H9 (cell line): ENCODE data around the gene CSAD. TPM values are rescaled to one million over a fixed set of nuclear protein-coding genes. Genes with fewer than 3 reads are reported as not detected.

ENCODE experiments used
- DNase-seq: peaks from one replicate; pipeline ENCODE4 v3.0.0-alpha.2; 2017
- H2AFZ ChIP-seq: one replicate; pipeline ENCODE4 v1.6.1; 2013; ENCODE audit warnings: mild to moderate bottlenecking, low read length, control low read depth, moderate library complexity
- H2AK5ac ChIP-seq: 2 replicates; pipeline ENCODE4 v1.6.1; 2013; ENCODE audit warnings: low read length, control low read depth, mixed read lengths; ENCODE audit not compliant: insufficient read length
- H2BK120ac ChIP-seq: one replicate; pipeline ENCODE4 v1.6.1; 2013; ENCODE audit warnings: low read depth, mild to moderate bottlenecking, low read length, control low read depth, inconsistent platforms; ENCODE audit not compliant: poor library complexity, severe bottlenecking
- H2BK12ac ChIP-seq: 2 replicates; pipeline ENCODE4 v1.6.1; 2013; ENCODE audit warnings: low read length, control low read depth, mixed read lengths, low read depth; ENCODE audit not compliant: insufficient read length
- H2BK15ac ChIP-seq: 2 replicates; pipeline ENCODE4 v1.6.1; 2013; ENCODE audit warnings: low read depth, low read length, control low read depth
- H2BK20ac ChIP-seq: one replicate; pipeline ENCODE4 v1.6.1; 2013; ENCODE audit warnings: low read depth, mild to moderate bottlenecking, low read length, control low read depth, inconsistent platforms; ENCODE audit not compliant: poor library complexity, severe bottlenecking
- H2BK5ac ChIP-seq: 2 replicates; pipeline ENCODE4 v1.6.1; 2013; ENCODE audit warnings: low read length, control low read depth, mixed read lengths; ENCODE audit not compliant: insufficient read length
- H3K14ac ChIP-seq: 2 replicates; pipeline ENCODE4 v1.6.1; 2013; ENCODE audit warnings: low read length, control low read depth; ENCODE audit not compliant: insufficient read depth
- H3K18ac ChIP-seq: 2 replicates; pipeline ENCODE4 v1.6.1; 2013; ENCODE audit warnings: low read depth, mild to moderate bottlenecking, mixed read lengths, low read length, control low read depth; ENCODE audit not compliant: insufficient read length
- H3K23ac ChIP-seq: 2 replicates; pipeline ENCODE4 v1.6.1; 2013; ENCODE audit warnings: low read length, control low read depth, mixed read lengths, low read depth; ENCODE audit not compliant: insufficient read length
- H3K23me2 ChIP-seq: 2 replicates; pipeline ENCODE4 v1.6.1; 2013; ENCODE audit warnings: low read depth, mild to moderate bottlenecking, mixed read lengths, low read length, control low read depth; ENCODE audit not compliant: insufficient read length, poor library complexity, severe bottlenecking
- H3K27ac ChIP-seq: 2 replicates; pipeline ENCODE4 v1.5.1; 2013; ENCODE audit warnings: low read length, control low read depth, mixed read lengths, low read depth; ENCODE audit not compliant: insufficient read length
- H3K27me3 ChIP-seq: 2 replicates; pipeline ENCODE4 v1.6.1; 2013; ENCODE audit warnings: low read length, control low read depth, inconsistent platforms; ENCODE audit not compliant: insufficient read depth
- H3K4ac ChIP-seq: 2 replicates; pipeline ENCODE4 v1.6.1; 2013; ENCODE audit warnings: low read depth, mild to moderate bottlenecking, control low read depth, inconsistent platforms, low read length, moderate library complexity
- H3K4me1 ChIP-seq: 2 replicates; pipeline ENCODE4 v1.6.1; 2013; ENCODE audit warnings: low read length, control low read depth, inconsistent platforms; ENCODE audit not compliant: insufficient read depth
- H3K4me2 ChIP-seq: 2 replicates; pipeline ENCODE4 v1.6.1; 2013; ENCODE audit warnings: low read length, control low read depth, mixed read lengths; ENCODE audit not compliant: insufficient read length, insufficient read depth
- H3K56ac ChIP-seq: 2 replicates; pipeline ENCODE4 v1.6.1; 2013; ENCODE audit warnings: low read depth, mild to moderate bottlenecking, mixed read lengths, low read length, control low read depth; ENCODE audit not compliant: insufficient read length
- H3K79me1 ChIP-seq: 2 replicates; pipeline ENCODE4 v1.6.1; 2013; ENCODE audit warnings: low read depth, mild to moderate bottlenecking, moderate library complexity, low read length, control low read depth, inconsistent platforms; ENCODE audit not compliant: insufficient read depth, poor library complexity, severe bottlenecking
- H3K79me2 ChIP-seq: 2 replicates; pipeline ENCODE4 v1.6.1; 2013; ENCODE audit warnings: low read length, control low read depth, inconsistent platforms; ENCODE audit not compliant: insufficient read depth
- H3K9ac ChIP-seq: 2 replicates; pipeline ENCODE4 v1.6.1; 2013; ENCODE audit warnings: low read length, control low read depth, mixed read lengths; ENCODE audit not compliant: insufficient read length; ENCODE audit errors: extremely low read depth
- H3K9me3 ChIP-seq: one replicate; pipeline ENCODE4 v1.6.1; 2013; ENCODE audit warnings: low read depth, low read length, inconsistent platforms; ENCODE audit not compliant: control insufficient read depth
- H3T11ph ChIP-seq: one replicate; pipeline ENCODE4 v1.6.1; 2013; ENCODE audit warnings: mild to moderate bottlenecking, low read length, control low read depth, inconsistent platforms
- H4K20me1 ChIP-seq: one replicate; pipeline ENCODE4 v1.6.1; 2013; ENCODE audit not compliant: control insufficient read depth, insufficient read length, insufficient read depth
- H4K5ac ChIP-seq: 2 replicates; pipeline ENCODE4 v1.6.1; 2013; ENCODE audit warnings: low read depth, mild to moderate bottlenecking, mixed read lengths, low read length, control low read depth; ENCODE audit not compliant: insufficient read length
- H4K8ac ChIP-seq: replicated peaks from 2 replicates; pipeline ENCODE4 v1.6.1; 2013; ENCODE audit warnings: low read length, control low read depth, mixed read lengths, low read depth; ENCODE audit not compliant: insufficient read length
- H4K91ac ChIP-seq: 2 replicates; pipeline ENCODE4 v1.6.1; 2013; ENCODE audit warnings: low read depth, mild to moderate bottlenecking, moderate library complexity, mixed read lengths, low read length, control low read depth; ENCODE audit not compliant: insufficient read length
- H3K27ac Mint-ChIP-seq, 3 experiments: 2 replicates in 2 of 3; 3 replicates in 1 of 3; pipeline ENCODE4 v1.8.0; 2020 to 2021; ENCODE audit warnings: mixed read lengths in 3 of 3, mild to moderate bottlenecking in 1 of 3, moderate library complexity in 1 of 3
- H3K27me3 Mint-ChIP-seq: 2 replicates; pipeline ENCODE4 v1.8.0; 2021; ENCODE audit warnings: low read depth, mild to moderate bottlenecking, moderate library complexity, mixed read lengths
- H3K36me3 Mint-ChIP-seq, 3 experiments: 2 replicates in 2 of 3; 3 replicates in 1 of 3; pipeline ENCODE4 v1.8.0; 2020 to 2021; ENCODE audit warnings: low read depth in 3 of 3, mixed read lengths in 3 of 3; ENCODE audit not compliant: insufficient read depth in 1 of 3
- H3K4me1 Mint-ChIP-seq, 2 experiments: 2 replicates each; pipeline ENCODE4 v1.8.0; 2020; ENCODE audit warnings: mixed read lengths in 2 of 2
- H3K4me3 Mint-ChIP-seq, 2 experiments: 2 replicates in 1 of 2; 3 replicates in 1 of 2; pipeline ENCODE4 v1.8.0; 2020 to 2021; ENCODE audit warnings: mild to moderate bottlenecking in 2 of 2, mixed read lengths in 2 of 2, moderate library complexity in 1 of 2
- H3K9me3 Mint-ChIP-seq, 2 experiments: 2 replicates in 1 of 2; 3 replicates in 1 of 2; pipeline ENCODE4 v1.8.0; 2020; ENCODE audit warnings: mild to moderate bottlenecking in 2 of 2, mixed read lengths in 2 of 2, moderate library complexity in 1 of 2
- WGBS: extraction: QIAGEN DNeasy Blood & Tissue Kit; methylation state at CpG from one replicate; pipeline ENCODE4 v1.1.7; 2013; ENCODE audit warnings: missing lambda C conversion rate, low lambda C conversion rate, mixed read lengths; ENCODE audit not compliant: insufficient read length; ENCODE audit errors: extremely low coverage; 5-methylcytosine and 5-hydroxymethylcytosine counted together
- total RNA-seq: library from RNA; stranded (reverse); gene quantifications from 2 replicates; pipeline ENCODE4 v1.2.1, GENCODE V29; 2021
- TF ChIP-seq, protein P1 (sequence below): fragments of 200-600 bp; sonication (generic); conservative IDR thresholded peaks from 3 replicates; pipeline ENCODE4 v1.8.0; 2021; ENCODE audit warnings: antibody characterized with exemption, mild to moderate bottlenecking

Gene CSAD
- total RNA-seq, 1 experiment from 2014 or later, result 7.4 TPM

GRCh38 chr12:53151039-53151438, 29.7 kb downstream of the CSAD start:
- peaks cover 53% of the 10 kb centered on the region for H3K27me3 Mint-ChIP-seq
- Histone ChIP-seq H3K23me2 (no peaks in the 10 kb centered on the region), H3K27ac (no peak overlapping the region), H3K9ac (no peak overlapping the region), H3K79me2 (no peaks in the 10 kb centered on the region), H3K23ac (no peak overlapping the region), H3K4me1 (no peaks in the 10 kb centered on the region; the same call in 1 of the 2 replicates), H4K5ac (no peak overlapping the region), H2AFZ (no peak overlapping the region), H3K56ac (no peak overlapping the region), H2BK12ac (no peak overlapping the region), H4K20me1 (no peaks in the 10 kb centered on the region), H3T11ph (no peak overlapping the region), H3K14ac (no peak overlapping the region), H3K9me3 (no peaks in the 10 kb centered on the region), H2BK5ac (no peak overlapping the region), H3K27me3 (no peaks in the 10 kb centered on the region; the same call in 1 of the 2 replicates), H3K4ac (no peak overlapping the region), H4K8ac (no peak overlapping the region), H3K4me2 (no peak overlapping the region), H2BK120ac (no peak overlapping the region), H3K18ac (no peak overlapping the region), H3K79me1 (no peaks in the 10 kb centered on the region), H2BK20ac (no peak overlapping the region), H4K91ac (no peak overlapping the region), H2AK5ac (no peak overlapping the region), H2BK15ac (no peak overlapping the region)
- DNase-seq, result no peak
- WGBS, result no CpG with 5 or more reads among the region's 6 CpGs
- TF ChIP-seq, protein P1, sequence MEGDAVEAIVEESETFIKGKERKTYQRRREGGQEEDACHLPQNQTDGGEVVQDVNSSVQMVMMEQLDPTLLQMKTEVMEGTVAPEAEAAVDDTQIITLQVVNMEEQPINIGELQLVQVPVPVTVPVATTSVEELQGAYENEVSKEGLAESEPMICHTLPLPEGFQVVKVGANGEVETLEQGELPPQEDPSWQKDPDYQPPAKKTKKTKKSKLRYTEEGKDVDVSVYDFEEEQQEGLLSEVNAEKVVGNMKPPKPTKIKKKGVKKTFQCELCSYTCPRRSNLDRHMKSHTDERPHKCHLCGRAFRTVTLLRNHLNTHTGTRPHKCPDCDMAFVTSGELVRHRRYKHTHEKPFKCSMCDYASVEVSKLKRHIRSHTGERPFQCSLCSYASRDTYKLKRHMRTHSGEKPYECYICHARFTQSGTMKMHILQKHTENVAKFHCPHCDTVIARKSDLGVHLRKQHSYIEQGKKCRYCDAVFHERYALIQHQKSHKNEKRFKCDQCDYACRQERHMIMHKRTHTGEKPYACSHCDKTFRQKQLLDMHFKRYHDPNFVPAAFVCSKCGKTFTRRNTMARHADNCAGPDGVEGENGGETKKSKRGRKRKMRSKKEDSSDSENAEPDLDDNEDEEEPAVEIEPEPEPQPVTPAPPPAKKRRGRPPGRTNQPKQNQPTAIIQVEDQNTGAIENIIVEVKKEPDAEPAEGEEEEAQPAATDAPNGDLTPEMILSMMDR, result no peak
- H3K4me3 Mint-ChIP-seq, result no peak overlapping the region
- H3K9me3 Mint-ChIP-seq, result no peaks in the 10 kb centered on the region
- H3K27ac Mint-ChIP-seq, result no peak overlapping the region; a peak in 1 of 7 replicates
- peaks cover 0 to 4% of the 10 kb centered on the region in 2 experiments; a peak in 2 of 4 replicates for H3K4me1 Mint-ChIP-seq
- H3K36me3 Mint-ChIP-seq, result no peaks in the 10 kb centered on the region
